ENCODE data around the gene CHST3.

The CHST3 gene

GRCh38 chr10:72009425-72010081, 45.4 kb downstream of the CHST3 start:
- no peak for DNase-seq (ENCODE audit: extremely low read depth in 1 of 2, low read depth in 1 of 2)

GRCh38 chr10:72010234-72010973, 46.2 kb downstream of the CHST3 start:
- DNase-seq (ENCODE audit: extremely low read depth in 1 of 2, low read depth in 1 of 2), result no peak

GRCh38 chr10:72011016-72011415, 46.8 kb downstream of the CHST3 start:
- no peak for DNase-seq (ENCODE audit: extremely low read depth in 1 of 2, low read depth in 1 of 2)

GRCh38 chr10:72011468-72011867, 47.3 kb downstream of the CHST3 start:
- no peak for DNase-seq (ENCODE audit: extremely low read depth in 1 of 2, low read depth in 1 of 2)

GRCh38 chr10:72011976-72012512, 47.8 kb downstream of the CHST3 start:
- DNase-seq (ENCODE audit: extremely low read depth in 1 of 2, low read depth in 1 of 2), result no peak

- no peak for DNase-seq (ENCODE audit: extremely low read depth in 1 of 2, low read depth in 1 of 2)
Observed at GRCh38 chr10:72012796-72013195, 48.6 kb downstream of the CHST3 start.

GRCh38 chr10:72013202-72013945, 49.2 kb downstream of the CHST3 start:
- DNase-seq (ENCODE audit: extremely low read depth in 1 of 2, low read depth in 1 of 2), result no peak

GRCh38 chr10:72014197-72014596, 50.0 kb downstream of the CHST3 start:
- no peak for DNase-seq (ENCODE audit: extremely low read depth in 1 of 2, low read depth in 1 of 2)

- no peak for DNase-seq (ENCODE audit: extremely low read depth in 1 of 2, low read depth in 1 of 2)
Observed at GRCh38 chr10:72014785-72015480, 50.7 kb downstream of the CHST3 start.

- no peak for DNase-seq (ENCODE audit: extremely low read depth in 1 of 2, low read depth in 1 of 2)
Observed at GRCh38 chr10:72015841-72016240, 51.6 kb downstream of the CHST3 start.

- no peak for DNase-seq (ENCODE audit: extremely low read depth in 1 of 2, low read depth in 1 of 2)
Observed at GRCh38 chr10:72016608-72017300, 52.6 kb downstream of the CHST3 start.

GRCh38 chr10:72019085-72019876, 55.1 kb downstream of the CHST3 start:
- no peak for DNase-seq (ENCODE audit: extremely low read depth in 1 of 2, low read depth in 1 of 2)

GRCh38 chr10:72020914-72021809, 57.0 kb downstream of the CHST3 start:
- no peak for DNase-seq (ENCODE audit: extremely low read depth in 1 of 2, low read depth in 1 of 2)

GRCh38 chr10:72022228-72022627, 58.0 kb downstream of the CHST3 start:
- DNase-seq (ENCODE audit: extremely low read depth in 1 of 2, low read depth in 1 of 2), result no peak

- DNase-seq (ENCODE audit: extremely low read depth in 1 of 2, low read depth in 1 of 2), result no peak
Observed at GRCh38 chr10:72024596-72024995, 60.4 kb downstream of the CHST3 start.

GRCh38 chr10:72025400-72025799, 61.2 kb downstream of the CHST3 start:
- DNase-seq (ENCODE audit: extremely low read depth in 1 of 2, low read depth in 1 of 2), result no peak

- DNase-seq (ENCODE audit: extremely low read depth in 1 of 2, low read depth in 1 of 2), result no peak
Observed at GRCh38 chr10:72025832-72026231, 61.6 kb downstream of the CHST3 start.

- DNase-seq (ENCODE audit: extremely low read depth in 1 of 2, low read depth in 1 of 2), result no peak
Observed at GRCh38 chr10:72026278-72027111, 62.3 kb downstream of the CHST3 start.

All from stimulated activated CD8-positive, alpha-beta memory T cell treated with anti-CD3 and anti-CD28 coated beads, Interleukin-7, amount 100 ng/mL, for 48 hours (primary cell).